ENCODE results near the gene PRSS57. TPM values are rescaled to one million over a fixed set of nuclear protein-coding genes. Genes with fewer than 3 reads are reported as not detected.

The PRSS57 gene
- total RNA-seq, 4 donors from 2014 or later = not detected

DNA sequence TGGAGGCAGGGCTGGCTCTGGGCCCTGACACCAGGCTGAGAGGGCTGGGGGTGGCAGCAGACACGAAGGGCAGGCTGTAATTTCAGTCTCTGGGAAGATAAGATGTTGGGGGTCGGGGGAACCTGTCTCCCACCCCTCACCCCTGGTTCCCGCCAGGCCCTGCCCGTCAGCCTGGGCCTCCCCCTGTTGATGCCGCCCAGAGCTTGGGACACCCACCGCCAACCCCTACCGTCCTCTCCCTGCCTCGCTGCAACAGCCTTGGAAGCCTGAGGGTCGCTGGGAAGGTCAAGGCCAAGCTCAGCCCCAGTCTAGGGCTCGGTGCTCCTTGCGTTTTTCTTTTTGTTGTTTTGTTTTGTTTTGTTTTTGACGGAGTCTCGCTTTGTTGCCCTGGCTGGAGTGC, 28.0 kb upstream of the PRSS57 start:
- no peak overlapping the region for H3K4me3 ChIP-seq
- WGBS, 2 donors (ENCODE audit: low coverage in 1 of 2) = 85 to 86% methylated on average over 4 to 8 of the region's 13 CpGs
- peaks cover 0 to 52% (median 7%) of the 10 kb centered on the region in 3 donors for H3K4me1 ChIP-seq
- no peaks in the 10 kb centered on the region for H3K9me3 ChIP-seq
- H3K27ac ChIP-seq = peak overlapping the region in 3 of 4 donors; percentile 51 to 67 (median 61)
- TF ChIP-seq POLR2AphosphoS5 (IDR thresholded peaks at IDR 0.05) (no peak), EP300 (IDR thresholded peaks at IDR 0.05) (no peak), POLR2A (IDR thresholded peaks at IDR 0.05) (no peak)
- TF ChIP-seq, protein P1, sequence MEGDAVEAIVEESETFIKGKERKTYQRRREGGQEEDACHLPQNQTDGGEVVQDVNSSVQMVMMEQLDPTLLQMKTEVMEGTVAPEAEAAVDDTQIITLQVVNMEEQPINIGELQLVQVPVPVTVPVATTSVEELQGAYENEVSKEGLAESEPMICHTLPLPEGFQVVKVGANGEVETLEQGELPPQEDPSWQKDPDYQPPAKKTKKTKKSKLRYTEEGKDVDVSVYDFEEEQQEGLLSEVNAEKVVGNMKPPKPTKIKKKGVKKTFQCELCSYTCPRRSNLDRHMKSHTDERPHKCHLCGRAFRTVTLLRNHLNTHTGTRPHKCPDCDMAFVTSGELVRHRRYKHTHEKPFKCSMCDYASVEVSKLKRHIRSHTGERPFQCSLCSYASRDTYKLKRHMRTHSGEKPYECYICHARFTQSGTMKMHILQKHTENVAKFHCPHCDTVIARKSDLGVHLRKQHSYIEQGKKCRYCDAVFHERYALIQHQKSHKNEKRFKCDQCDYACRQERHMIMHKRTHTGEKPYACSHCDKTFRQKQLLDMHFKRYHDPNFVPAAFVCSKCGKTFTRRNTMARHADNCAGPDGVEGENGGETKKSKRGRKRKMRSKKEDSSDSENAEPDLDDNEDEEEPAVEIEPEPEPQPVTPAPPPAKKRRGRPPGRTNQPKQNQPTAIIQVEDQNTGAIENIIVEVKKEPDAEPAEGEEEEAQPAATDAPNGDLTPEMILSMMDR (IDR thresholded peaks at IDR 0.05) = no peak
- H3K27me3 ChIP-seq = peaks cover 25% of the 10 kb centered on the region
- ATAC-seq = no peak
- H3K36me3 ChIP-seq = peaks cover 0 to 21% of the 10 kb centered on the region in 2 donors

DNA sequence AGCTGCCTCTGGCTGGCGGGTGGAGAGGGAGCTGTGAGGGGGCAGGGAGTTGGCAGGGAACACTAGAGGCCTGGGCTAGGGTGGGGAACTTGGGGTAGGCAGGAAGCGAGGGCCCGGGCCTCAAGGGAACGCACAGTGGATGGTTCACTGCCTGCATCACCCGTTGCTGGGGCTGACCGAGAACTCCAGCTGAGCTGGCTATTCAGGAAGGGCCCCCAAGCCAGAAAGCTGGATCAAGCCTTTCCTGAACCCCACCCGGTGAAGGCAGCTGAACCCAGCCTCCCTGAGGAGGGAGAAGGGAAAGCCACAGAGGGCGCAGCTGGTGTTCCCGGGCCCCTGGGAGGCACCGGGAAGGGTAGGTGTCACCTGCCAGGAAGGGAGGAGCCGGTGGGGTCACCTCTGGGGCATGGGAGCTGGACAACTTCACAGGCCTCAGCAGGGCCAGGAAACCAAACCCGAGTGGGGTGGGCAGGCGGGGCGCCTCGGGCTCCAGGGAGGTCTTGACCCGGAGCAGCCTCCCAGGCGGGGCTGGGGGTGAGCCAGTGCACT, 27.4 kb upstream of the PRSS57 start:
- H3K9me3 ChIP-seq = no peaks in the 10 kb centered on the region
- peak; percentile 34 for ATAC-seq
- H3K36me3 ChIP-seq = peaks cover 0 to 15% of the 10 kb centered on the region in 2 donors
- peak overlapping the region in 3 of 4 donors; percentile 51 to 67 (median 61) for H3K27ac ChIP-seq
- peaks cover 0 to 50% (median 4%) of the 10 kb centered on the region in 3 donors for H3K4me1 ChIP-seq
- no peak overlapping the region for H3K4me3 ChIP-seq
- TF ChIP-seq POLR2AphosphoS5 (IDR thresholded peaks at IDR 0.05) = no peak
- peaks cover 29% of the 10 kb centered on the region for H3K27me3 ChIP-seq
- 44% methylated on average over 5 of the region's 17 CpGs; no CpG with 5 or more reads in 1 of the 2 donors for WGBS, 2 donors (ENCODE audit: low coverage in 1 of 2)

DNA sequence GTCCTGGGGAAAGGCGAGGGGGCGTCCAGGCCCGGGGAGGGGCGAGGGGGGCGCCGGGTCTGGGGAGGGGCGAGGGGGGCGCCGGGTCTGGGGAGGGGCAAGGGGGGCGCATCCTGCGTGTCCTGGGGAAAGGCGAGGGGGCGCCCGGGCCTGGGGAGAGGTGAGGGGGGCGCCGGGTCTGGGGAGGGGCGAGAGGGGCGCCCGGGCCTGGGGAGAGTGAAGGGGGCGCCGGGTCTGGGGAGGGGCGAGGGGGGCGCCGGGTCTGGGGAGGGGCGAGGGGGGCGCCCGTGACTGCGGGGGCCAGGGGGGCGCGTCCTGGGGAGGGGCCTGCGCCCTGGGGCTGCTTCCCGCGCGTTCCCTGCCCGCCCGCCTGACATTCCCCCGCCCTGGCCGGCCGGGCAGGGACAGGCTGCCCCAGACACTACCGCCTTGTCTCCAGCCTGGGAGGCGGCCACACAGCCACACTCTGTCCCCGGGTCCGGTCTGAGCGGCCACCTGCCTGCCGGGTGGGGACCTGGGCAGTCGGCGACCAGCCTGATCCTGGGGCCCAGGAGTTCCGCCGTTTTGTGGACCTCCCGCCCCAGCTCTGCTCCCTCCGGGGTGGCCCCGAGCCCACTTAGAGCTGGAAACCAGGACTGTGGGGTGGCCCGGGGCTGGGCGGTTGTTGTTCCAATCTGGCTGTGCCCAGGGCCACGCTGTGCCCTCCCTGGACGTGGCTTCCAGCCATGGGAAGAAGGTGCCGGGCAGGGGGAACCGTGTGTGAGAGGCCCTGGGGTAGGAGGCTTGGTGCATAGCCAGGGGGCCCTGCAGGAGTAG, 25.3 kb upstream of the PRSS57 start:
- Histone ChIP-seq H3K9me3 (peaks cover 0 to under 1% (median 0%) of the 10 kb centered on the region in 3 donors), H3K27ac (peak overlapping the region in 3 of 4 donors; percentile 75 to 80 (median 78)), H3K36me3 (peaks cover 0 to 3% of the 10 kb centered on the region in 2 donors), H3K4me1 (peaks cover 0 to 47% (median 0%) of the 10 kb centered on the region in 3 donors), H3K27me3 (peaks cover 31% of the 10 kb centered on the region), H3K4me3 (peak overlapping the region in 1 of 2 donors; percentile 38)
- no CpG with 5 or more reads among the region's 58 CpGs for WGBS, 2 donors (ENCODE audit: low coverage in 1 of 2)
- TF ChIP-seq POLR2A (IDR thresholded peaks at IDR 0.05) (no peak), POLR2AphosphoS5 (IDR thresholded peaks at IDR 0.05) (no peak), EP300 (IDR thresholded peaks at IDR 0.05) (no peak)
- TF ChIP-seq, protein P1 (IDR thresholded peaks at IDR 0.05) = no peak
- no peak for ATAC-seq

DNA sequence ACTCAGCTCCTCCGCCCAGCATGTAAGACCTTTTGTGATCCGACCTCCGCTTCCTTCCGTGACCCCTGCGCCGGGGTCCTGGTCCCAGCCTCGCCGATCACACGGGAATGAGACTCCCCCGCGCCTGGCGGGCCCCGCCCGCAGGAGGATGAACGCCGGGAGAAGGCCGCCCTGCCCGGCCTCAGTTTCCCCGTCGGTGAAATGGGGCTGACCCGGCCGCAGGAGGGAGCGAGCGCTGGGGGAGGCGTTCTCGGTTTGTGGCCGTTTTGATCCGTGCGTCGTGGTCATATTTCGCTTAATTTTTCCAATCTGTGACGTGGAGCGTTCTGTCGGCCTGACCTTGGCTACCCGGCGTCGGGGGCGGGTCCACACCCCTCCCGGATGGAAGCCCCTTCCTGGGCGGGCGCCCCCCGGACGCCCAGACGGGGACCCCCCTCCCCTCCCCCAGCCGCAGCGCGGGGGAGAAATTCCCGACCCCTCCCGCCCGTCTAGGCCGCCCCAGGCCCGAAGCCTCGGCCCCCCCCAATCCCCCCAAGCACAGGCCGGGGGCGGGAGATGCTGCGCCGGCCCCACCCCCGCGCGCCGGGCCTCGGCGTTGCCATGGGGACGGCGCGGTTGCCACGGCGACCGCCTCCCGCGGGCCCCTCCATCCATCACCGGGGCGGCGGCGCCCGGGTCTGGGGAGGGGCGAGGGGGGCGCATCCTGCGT, 24.5 kb upstream of the PRSS57 start:
- Histone ChIP-seq H3K27ac (peak overlapping the region in 3 of 4 donors; percentile 75 to 80 (median 78)), H3K4me3 (peak overlapping the region in 1 of 2 donors; percentile 38), H3K4me1 (peaks cover 0 to 47% (median 0%) of the 10 kb centered on the region in 3 donors), H3K9me3 (peaks cover 0 to 6% (median 0%) of the 10 kb centered on the region in 3 donors), H3K36me3 (peaks cover 0 to 9% of the 10 kb centered on the region in 2 donors), H3K27me3 (peaks cover 31% of the 10 kb centered on the region)
- peak; percentile 34 for ATAC-seq
- no peak for TF ChIP-seq POLR2AphosphoS5 (IDR thresholded peaks at IDR 0.05)
- TF ChIP-seq EP300 (IDR thresholded peaks at IDR 0.05) = no peak
- WGBS, 2 donors (ENCODE audit: low coverage in 1 of 2) = 12 to 31% methylated on average over 5 to 15 of the region's 79 CpGs

DNA sequence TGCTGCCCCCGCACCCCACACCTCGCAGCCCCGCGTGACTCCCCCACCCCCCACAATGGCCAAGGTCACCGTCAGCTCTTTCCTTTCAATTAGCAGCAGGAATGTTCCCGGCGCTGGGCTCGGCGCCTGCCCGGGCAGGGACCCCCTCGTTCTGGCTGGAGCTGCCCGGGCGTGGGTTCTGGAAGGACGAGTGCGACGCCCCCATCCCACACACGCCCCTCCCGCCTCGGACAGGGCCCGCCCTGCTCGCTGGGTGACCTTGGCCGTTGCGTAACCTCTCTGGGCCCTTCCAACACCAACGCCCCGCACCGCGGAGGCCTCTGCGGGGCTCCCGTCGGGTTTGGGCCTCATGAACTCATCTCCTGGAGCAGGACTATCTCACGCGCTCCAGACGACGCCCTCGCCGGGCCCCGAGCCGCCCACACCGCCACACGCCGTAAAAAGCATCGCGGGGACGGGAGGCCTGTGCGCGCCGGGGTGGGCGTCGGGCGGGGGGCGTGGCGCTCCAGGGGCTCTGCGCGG, 23.8 kb upstream of the PRSS57 start:
- Histone ChIP-seq H3K4me1 (peaks cover 0 to 47% (median 0%) of the 10 kb centered on the region in 3 donors), H3K9me3 (peaks cover 0 to 6% (median 0%) of the 10 kb centered on the region in 3 donors), H3K27ac (peak overlapping the region in 3 of 4 donors; percentile 75 to 80 (median 78)), H3K27me3 (peaks cover 31% of the 10 kb centered on the region), H3K36me3 (peaks cover 0 to 13% of the 10 kb centered on the region in 2 donors), H3K4me3 (peak overlapping the region in 1 of 2 donors; percentile 38)
- whole genome bisulfite sequencing, 2 donors (ENCODE audit: low coverage in 1 of 2) = no CpG with 5 or more reads among the region's 54 CpGs
- ATAC-seq = peak; percentile 82
- TF ChIP-seq POLR2A (IDR thresholded peaks at IDR 0.05) = no peak
- peak; percentile 24 for TF ChIP-seq POLR2AphosphoS5 (IDR thresholded peaks at IDR 0.05)
